ENCODE data around the gene SELENOM.

The SELENOM gene

GRCh38 chr22:31128156-31128555 is 20.8 kb upstream of the SELENOM start:
- no peaks in the 10 kb centered on the region for H3K27me3 ChIP-seq (ENCODE audit: insufficient read depth, low read length, poor library complexity)
- no peaks in the 10 kb centered on the region for H3K36me3 ChIP-seq (ENCODE audit: insufficient read depth, low read length)
- H3K27ac ChIP-seq (ENCODE audit: low read length): no peak overlapping the region
- no peaks in the 10 kb centered on the region for H3K4me1 ChIP-seq (ENCODE audit: insufficient read depth, low read length)
- H4K20me1 ChIP-seq (ENCODE audit: insufficient read depth, low read length): no peaks in the 10 kb centered on the region
- ATAC-seq (ENCODE audit: insufficient read depth, low read depth) (no peak), DNase-seq (no peak)
- H2AFZ ChIP-seq (ENCODE audit: low read depth, low read length): no peak overlapping the region
- H3K4me2 ChIP-seq (ENCODE audit: insufficient read depth, low read length): no peak overlapping the region
- H3K9me3 ChIP-seq (ENCODE audit: insufficient read depth, low read length, severe bottlenecking): no peaks in the 10 kb centered on the region
- H3K79me2 ChIP-seq (ENCODE audit: insufficient read depth, low read length): no peaks in the 10 kb centered on the region
- H3K9ac ChIP-seq (ENCODE audit: low read depth, low read length): no peak overlapping the region
- TF ChIP-seq CTCF (IDR thresholded peaks at IDR 0.05; ENCODE audit: borderline replicate concordance, extremely low read depth, low read length, poor library complexity, severe bottlenecking): no peak
- no peak for TF ChIP-seq EZH2 (IDR thresholded peaks at IDR 0.05; ENCODE audit: borderline replicate concordance, low read depth, low read length, severe bottlenecking)
- H3K4me3 ChIP-seq (ENCODE audit: low read depth in 1 of 2, low read length in 2 of 2): no peak overlapping the region

GRCh38 chr22:31127181-31127772 is 19.9 kb upstream of the SELENOM start:
- no peak overlapping the region for H3K27ac ChIP-seq (ENCODE audit: low read length)
- H3K36me3 ChIP-seq (ENCODE audit: insufficient read depth, low read length): no peaks in the 10 kb centered on the region
- DNase-seq (no peak), ATAC-seq (ENCODE audit: insufficient read depth, low read depth) (no peak)
- no peaks in the 10 kb centered on the region for H3K27me3 ChIP-seq (ENCODE audit: insufficient read depth, low read length, poor library complexity)
- H4K20me1 ChIP-seq (ENCODE audit: insufficient read depth, low read length): no peaks in the 10 kb centered on the region
- TF ChIP-seq EZH2 (IDR thresholded peaks at IDR 0.05; ENCODE audit: borderline replicate concordance, low read depth, low read length, severe bottlenecking) (no peak), CTCF (IDR thresholded peaks at IDR 0.05; ENCODE audit: borderline replicate concordance, extremely low read depth, low read length, poor library complexity, severe bottlenecking) (no peak)
- H3K4me2 ChIP-seq (ENCODE audit: insufficient read depth, low read length): no peak overlapping the region
- H3K9ac ChIP-seq (ENCODE audit: low read depth, low read length): no peak overlapping the region
- H3K79me2 ChIP-seq (ENCODE audit: insufficient read depth, low read length): no peaks in the 10 kb centered on the region
- no peak overlapping the region for H2AFZ ChIP-seq (ENCODE audit: low read depth, low read length)
- H3K4me3 ChIP-seq (ENCODE audit: low read depth in 1 of 2, low read length in 2 of 2): no peak overlapping the region
- H3K4me1 ChIP-seq (ENCODE audit: insufficient read depth, low read length): no peaks in the 10 kb centered on the region
- no peaks in the 10 kb centered on the region for H3K9me3 ChIP-seq (ENCODE audit: insufficient read depth, low read length, severe bottlenecking)

- TF ChIP-seq EZH2 (IDR thresholded peaks at IDR 0.05; ENCODE audit: borderline replicate concordance, low read depth, low read length, severe bottlenecking) (no peak), CTCF (IDR thresholded peaks at IDR 0.05; ENCODE audit: borderline replicate concordance, extremely low read depth, low read length, poor library complexity, severe bottlenecking) (no peak)
- no peak overlapping the region for H2AFZ ChIP-seq (ENCODE audit: low read depth, low read length)
- no peaks in the 10 kb centered on the region for H3K9me3 ChIP-seq (ENCODE audit: insufficient read depth, low read length, severe bottlenecking)
- DNase-seq (no peak), ATAC-seq (ENCODE audit: insufficient read depth, low read depth) (no peak)
- H3K27me3 ChIP-seq (ENCODE audit: insufficient read depth, low read length, poor library complexity): no peaks in the 10 kb centered on the region
- no peak overlapping the region for H3K4me3 ChIP-seq (ENCODE audit: low read depth in 1 of 2, low read length in 2 of 2)
- no peak overlapping the region for H3K4me2 ChIP-seq (ENCODE audit: insufficient read depth, low read length)
- no peaks in the 10 kb centered on the region for H3K4me1 ChIP-seq (ENCODE audit: insufficient read depth, low read length)
- no peak overlapping the region for H3K27ac ChIP-seq (ENCODE audit: low read length)
- H3K36me3 ChIP-seq (ENCODE audit: insufficient read depth, low read length): no peaks in the 10 kb centered on the region
- H3K9ac ChIP-seq (ENCODE audit: low read depth, low read length): no peak overlapping the region
- H3K79me2 ChIP-seq (ENCODE audit: insufficient read depth, low read length): no peaks in the 10 kb centered on the region
- H4K20me1 ChIP-seq (ENCODE audit: insufficient read depth, low read length): no peaks in the 10 kb centered on the region
Observed at GRCh38 chr22:31126869-31127175, 19.5 kb upstream of the SELENOM start.

Data from DND-41 (cell line).